Left lung (tissue), 10 donors: ENCODE data around the gene HOXD12. TPM values are rescaled to one million over a fixed set of nuclear protein-coding genes. Genes with fewer than 3 reads are reported as not detected.

Experiments used
- ATAC-seq: fragments of 200-7000 bp; cut with Tn5 transposase; one replicate; pipeline ENCODE4 v1.9.1; 2020; ENCODE audit warnings: moderate library complexity
- DNase-seq, 4 donors: peaks; one replicate each; pipeline ENCODE4 v3.0.0-alpha.2; 2013 to 2020
- H3K27ac ChIP-seq, 2 donors: fragments of 200-600 bp; sonication (generic) in 1 of 2; one replicate each; pipeline versions ENCODE4 v1.5.0 to v1.8.0; 2020 to 2021
- H3K27me3 ChIP-seq, 2 donors: fragments of 200-600 bp; sonication (generic) in 1 of 2; one replicate each; pipeline versions ENCODE4 v1.5.0 to v1.8.0; 2020 to 2021
- H3K36me3 ChIP-seq, 2 donors: fragments of 200-600 bp; sonication (generic) in 1 of 2; one replicate each; pipeline versions ENCODE4 v1.5.0 to v1.8.0; 2020 to 2021
- H3K4me1 ChIP-seq, 2 donors: fragments of 200-600 bp; one replicate each; pipeline ENCODE4 v1.8.0; 2021
- H3K4me3 ChIP-seq, 2 donors: fragments of 200-600 bp; sonication (generic) in 1 of 2; one replicate each; pipeline versions ENCODE4 v1.5.0 to v1.8.0; 2020 to 2021; ENCODE audit warnings: mild to moderate bottlenecking in 1 of 2
- H3K9me3 ChIP-seq, 2 donors: fragments of 200-600 bp; sonication (generic) in 1 of 2; one replicate each; pipeline versions ENCODE4 v1.5.0 to v1.8.0; 2020 to 2021
- CTCF ChIP-seq, 2 donors: fragments of 200-600 bp; sonication (generic) in 1 of 2; IDR thresholded peaks; one replicate each; pipeline versions ENCODE4 v1.5.0 to v1.8.0; 2021; ENCODE audit warnings: antibody characterized with exemption in 2 of 2
- intact Hi-C, 2 donors: fragments of 100-400 bp; cut with DNase I; formaldehyde crosslinking; loops; one replicate each; pipeline versions ENCODE4 v1.11.2 to v1.14.2; 2022
- polyA plus RNA-seq, 6 donors: library from polyadenylated mRNA; unstranded; fragments of 120-200 nt; gene quantifications; one replicate each; pipeline ENCODE4 v1.2.1, GENCODE V29; 2013; ENCODE audit not compliant: insufficient read length in 6 of 6
- total RNA-seq, 2 donors: library from RNA; stranded (reverse); fragmentation: NEBNext Ultra II Directional; extraction: Animal tissue kit (Norgen Biotek cat#: 25700); gene quantifications; one replicate each; pipeline ENCODE4 v1.2.1, GENCODE V29; 2021
- donor health status: DM: no; HTN: yes; CAD: no.
- donor health status: DM: no; HTN: no; CAD: no.

Gene HOXD12
- total and polyA plus RNA-seq, 8 donors = not detected

- Histone ChIP-seq H3K36me3 (no peaks in the 10 kb centered on the region), H3K9me3 (no peaks in the 10 kb centered on the region), H3K4me3 (no peak overlapping the region), H3K27me3 (peaks cover 99 to 100% of the 10 kb centered on the region in 2 donors), H3K27ac (no peak overlapping the region), H3K4me1 (peaks cover 0 to 19% of the 10 kb centered on the region in 2 donors)
- TF ChIP-seq CTCF (IDR thresholded peaks at IDR 0.05) = no peak
- DNase-seq (no peak), ATAC-seq (no peak)
- intact Hi-C loops = no loop called here
Observed at GRCh38 chr2:176118601-176119339, 19.2 kb downstream of the HOXD12 start.

- ATAC-seq (no peak), DNase-seq (no peak)
- no peaks in the 10 kb centered on the region for H3K9me3 ChIP-seq
- H3K27ac ChIP-seq = no peak overlapping the region
- TF ChIP-seq CTCF (IDR thresholded peaks at IDR 0.05) = no peak
- intact Hi-C loops = no loop called here
- H3K36me3 ChIP-seq = no peaks in the 10 kb centered on the region
- H3K27me3 ChIP-seq = peaks cover 99 to 100% of the 10 kb centered on the region in 2 donors
- no peak overlapping the region for H3K4me3 ChIP-seq
- peaks cover 0 to 20% of the 10 kb centered on the region in 2 donors for H3K4me1 ChIP-seq
Observed at GRCh38 chr2:176120364-176121189, 21.0 kb downstream of the HOXD12 start.

GRCh38 chr2:176121190-176122051 lies 21.8 kb downstream of the HOXD12 start:
- no peak for TF ChIP-seq CTCF (IDR thresholded peaks at IDR 0.05)
- DNase-seq (peak in 1 of 4 donors; percentile 60), ATAC-seq (no peak)
- intact Hi-C loops = no loop called here
- Histone ChIP-seq H3K27me3 (peaks cover 99 to 100% of the 10 kb centered on the region in 2 donors), H3K27ac (no peak overlapping the region), H3K9me3 (no peaks in the 10 kb centered on the region), H3K4me1 (peaks cover 0 to 20% of the 10 kb centered on the region in 2 donors), H3K36me3 (no peaks in the 10 kb centered on the region), H3K4me3 (no peak overlapping the region)

- DNase-seq (peak in 1 of 4 donors; percentile 57), ATAC-seq (no peak)
- Histone ChIP-seq H3K36me3 (no peaks in the 10 kb centered on the region), H3K9me3 (no peaks in the 10 kb centered on the region), H3K27ac (no peak overlapping the region), H3K4me1 (peaks cover 0 to 20% of the 10 kb centered on the region in 2 donors), H3K4me3 (peak overlapping the region; percentile 0 to 30), H3K27me3 (peaks cover 99 to 100% of the 10 kb centered on the region in 2 donors)
- TF ChIP-seq CTCF (IDR thresholded peaks at IDR 0.05) = no peak
- intact Hi-C loops = no loop called here
Observed at GRCh38 chr2:176122052-176122682, 22.6 kb downstream of the HOXD12 start.
